Natural killer cell (primary cell): ENCODE results near the gene DISC1. TPM values are rescaled to one million over a fixed set of nuclear protein-coding genes. Genes with fewer than 3 reads are reported as not detected.

ENCODE experiments used
- ATAC-seq, 3 donors: fragments of 150-1000 bp in 2 of 3; fragments of 200-7000 bp in 1 of 3; cut with Tn5 transposase; 1 replicate in 1 of 3; 2 replicates in 2 of 3; pipeline ENCODE4 v1.10.0; 2021; ENCODE audit warnings: mild to moderate bottlenecking in 2 of 3, moderate library complexity in 2 of 3
- DNase-seq, 2 donors: peaks; one replicate each; pipeline versions ENCODE4 v3.0.0 to v3.0.0-alpha.2; 2013 to 2021; ENCODE audit warnings: mixed read lengths in 1 of 2
- H3K27ac ChIP-seq: one replicate; pipeline ENCODE4 v1.5.1; 2013; ENCODE audit warnings: mild to moderate bottlenecking, low read length
- H3K27me3 ChIP-seq: one replicate; pipeline ENCODE4 v1.6.1; 2013; ENCODE audit warnings: low read length; ENCODE audit not compliant: control insufficient read depth, insufficient read depth
- H3K36me3 ChIP-seq: one replicate; pipeline ENCODE4 v1.6.1; 2013; ENCODE audit warnings: low read length; ENCODE audit not compliant: control insufficient read depth, insufficient read depth
- H3K4me1 ChIP-seq: one replicate; pipeline ENCODE4 v1.6.1; 2013; ENCODE audit warnings: low read length; ENCODE audit not compliant: control insufficient read depth, insufficient read depth
- H3K4me3 ChIP-seq: one replicate; pipeline ENCODE4 v1.5.1; 2013; ENCODE audit warnings: low read length
- H3K9me3 ChIP-seq: one replicate; pipeline ENCODE4 v1.6.1; 2013; ENCODE audit warnings: low read length; ENCODE audit not compliant: control insufficient read depth, insufficient read depth
- H3K27ac Mint-ChIP-seq, 2 donors: one replicate each; pipeline ENCODE4 v1.8.0; 2022; ENCODE audit warnings: mild to moderate bottlenecking in 2 of 2, mixed read lengths in 2 of 2, moderate library complexity in 1 of 2
- H3K27me3 Mint-ChIP-seq, 2 donors: one replicate each; pipeline ENCODE4 v1.8.0; 2022; ENCODE audit warnings: low read depth in 2 of 2, mixed read lengths in 2 of 2
- H3K36me3 Mint-ChIP-seq: one replicate; pipeline ENCODE4 v1.8.0; 2022; ENCODE audit warnings: mixed read lengths
- H3K4me1 Mint-ChIP-seq, 2 donors: one replicate each; pipeline ENCODE4 v1.8.0; 2022; ENCODE audit warnings: mixed read lengths in 2 of 2
- H3K4me3 Mint-ChIP-seq: one replicate; pipeline ENCODE4 v1.8.0; 2022; ENCODE audit warnings: mild to moderate bottlenecking, moderate library complexity, mixed read lengths
- H3K9me3 Mint-ChIP-seq, 2 donors: one replicate each; pipeline ENCODE4 v1.8.0; 2022; ENCODE audit warnings: mixed read lengths in 2 of 2
- WGBS: methylation state at CpG from one replicate; pipeline ENCODE4 v1.1.7; 2013; ENCODE audit warnings: missing lambda C conversion rate; ENCODE audit not compliant: insufficient coverage; 5-methylcytosine and 5-hydroxymethylcytosine counted together
- intact Hi-C: fragments of 100-400 bp; cut with micrococcal nuclease; formaldehyde crosslinking; loops from one replicate; pipeline ENCODE4 v1.14.2; 2022
- total RNA-seq, 4 donors: library from RNA; stranded (reverse); fragments of 120-200 nt in 1 of 4; gene quantifications; one replicate each; pipeline versions ENCODE4 v1.2.3 to v1.2.4, GENCODE V29; 2013 to 2022
- TF ChIP-seq, protein P1 (sequence below): fragments of 200-600 bp; IDR thresholded peaks from one replicate; pipeline ENCODE4 v1.8.0; 2022; ENCODE audit warnings: antibody characterized with exemption

DISC1 gene
- total RNA-seq, 3 donors from 2014 or later (not counting 1 experiment from before 2014, with no cell fraction given): 5.9 to 10.7 (median 9.7) TPM

DNA sequence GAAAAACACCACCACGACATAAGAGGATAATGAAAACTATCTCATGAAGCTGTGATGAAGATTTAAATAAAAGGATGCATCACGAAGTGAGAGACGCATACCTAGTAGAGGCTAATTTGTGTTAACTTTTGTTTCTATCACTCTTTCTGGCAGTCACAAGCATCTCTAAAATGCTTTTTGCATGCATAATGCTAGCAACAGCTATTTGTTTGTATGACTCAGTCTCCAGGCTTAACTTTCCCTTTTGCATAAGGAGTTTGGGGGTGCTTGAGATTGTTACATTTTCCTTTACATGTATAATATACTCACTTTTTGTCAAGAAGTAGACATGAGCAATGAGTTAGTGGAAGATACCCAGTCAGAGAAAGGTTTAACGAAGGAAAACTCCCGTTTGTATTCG is 385.4 kb downstream of the DISC1 start:
- 97% methylated on average over 5 of the region's 6 CpGs for WGBS
- Histone ChIP-seq H3K9me3 (no peaks in the 10 kb centered on the region), H3K27me3 (no peaks in the 10 kb centered on the region), H3K36me3 (no peaks in the 10 kb centered on the region), H3K4me1 (no peaks in the 10 kb centered on the region), H3K27ac (no peak overlapping the region), H3K4me3 (no peak overlapping the region)
- H3K9me3 Mint-ChIP-seq: no peaks in the 10 kb centered on the region
- TF ChIP-seq, protein P1, sequence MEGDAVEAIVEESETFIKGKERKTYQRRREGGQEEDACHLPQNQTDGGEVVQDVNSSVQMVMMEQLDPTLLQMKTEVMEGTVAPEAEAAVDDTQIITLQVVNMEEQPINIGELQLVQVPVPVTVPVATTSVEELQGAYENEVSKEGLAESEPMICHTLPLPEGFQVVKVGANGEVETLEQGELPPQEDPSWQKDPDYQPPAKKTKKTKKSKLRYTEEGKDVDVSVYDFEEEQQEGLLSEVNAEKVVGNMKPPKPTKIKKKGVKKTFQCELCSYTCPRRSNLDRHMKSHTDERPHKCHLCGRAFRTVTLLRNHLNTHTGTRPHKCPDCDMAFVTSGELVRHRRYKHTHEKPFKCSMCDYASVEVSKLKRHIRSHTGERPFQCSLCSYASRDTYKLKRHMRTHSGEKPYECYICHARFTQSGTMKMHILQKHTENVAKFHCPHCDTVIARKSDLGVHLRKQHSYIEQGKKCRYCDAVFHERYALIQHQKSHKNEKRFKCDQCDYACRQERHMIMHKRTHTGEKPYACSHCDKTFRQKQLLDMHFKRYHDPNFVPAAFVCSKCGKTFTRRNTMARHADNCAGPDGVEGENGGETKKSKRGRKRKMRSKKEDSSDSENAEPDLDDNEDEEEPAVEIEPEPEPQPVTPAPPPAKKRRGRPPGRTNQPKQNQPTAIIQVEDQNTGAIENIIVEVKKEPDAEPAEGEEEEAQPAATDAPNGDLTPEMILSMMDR: no peak
- H3K4me3 Mint-ChIP-seq: no peak overlapping the region
- DNase-seq: no peak
- no peak overlapping the region for H3K27ac Mint-ChIP-seq
- H3K4me1 Mint-ChIP-seq: no peaks in the 10 kb centered on the region
- intact Hi-C loops: no loop called here
- ATAC-seq: no peak
- no peaks in the 10 kb centered on the region for H3K36me3 Mint-ChIP-seq
- no peaks in the 10 kb centered on the region for H3K27me3 Mint-ChIP-seq

GRCh38 chr1:232012773-232013386 is 386.3 kb downstream of the DISC1 start:
- no peak for DNase-seq
- no peaks in the 10 kb centered on the region for H3K9me3 ChIP-seq
- no peaks in the 10 kb centered on the region for H3K36me3 Mint-ChIP-seq
- no peaks in the 10 kb centered on the region for H3K27me3 ChIP-seq
- no peak overlapping the region for H3K4me3 Mint-ChIP-seq
- no peaks in the 10 kb centered on the region for H3K36me3 ChIP-seq
- no peak overlapping the region for H3K27ac ChIP-seq
- intact Hi-C loops: no loop called here
- no peaks in the 10 kb centered on the region for H3K4me1 ChIP-seq
- no peak overlapping the region for H3K27ac Mint-ChIP-seq
- no peaks in the 10 kb centered on the region for H3K4me1 Mint-ChIP-seq
- H3K4me3 ChIP-seq: no peak overlapping the region
- no peaks in the 10 kb centered on the region for H3K9me3 Mint-ChIP-seq
- TF ChIP-seq, protein P1: no peak
- H3K27me3 Mint-ChIP-seq: no peaks in the 10 kb centered on the region
- WGBS: 78% methylated on average over 10 of the region's 10 CpGs
- no peak for ATAC-seq

DNA sequence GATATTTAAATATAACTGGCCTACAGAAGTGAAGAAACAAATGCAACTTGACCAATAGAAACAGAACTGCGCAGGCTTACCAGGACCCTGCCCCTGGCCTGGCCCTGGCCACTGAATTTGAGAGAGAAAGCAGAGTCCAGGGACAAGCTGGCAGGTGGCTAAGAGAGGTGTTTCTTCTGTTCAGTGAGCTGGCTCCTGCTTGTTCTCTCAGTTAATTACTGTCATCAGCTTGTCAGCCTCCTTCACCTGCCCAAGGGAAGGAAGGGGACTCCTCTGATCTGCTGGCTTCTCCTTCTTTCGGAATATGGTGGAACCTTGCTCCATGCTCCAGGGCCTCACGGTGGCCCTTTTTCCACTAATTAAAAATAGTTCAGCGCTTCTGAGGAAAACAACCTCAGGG is 388.4 kb downstream of the DISC1 start:
- H3K9me3 Mint-ChIP-seq: no peaks in the 10 kb centered on the region
- H3K27me3 Mint-ChIP-seq: no peaks in the 10 kb centered on the region
- intact Hi-C loops: no loop called here
- Histone ChIP-seq H3K9me3 (no peaks in the 10 kb centered on the region), H3K27me3 (no peaks in the 10 kb centered on the region), H3K4me3 (no peak overlapping the region), H3K36me3 (no peaks in the 10 kb centered on the region), H3K27ac (no peak overlapping the region), H3K4me1 (no peaks in the 10 kb centered on the region)
- no peak overlapping the region for H3K4me3 Mint-ChIP-seq
- TF ChIP-seq, protein P1: no peak
- H3K4me1 Mint-ChIP-seq: no peaks in the 10 kb centered on the region
- no peak overlapping the region for H3K27ac Mint-ChIP-seq
- WGBS: 92% methylated on average over 4 of the region's 4 CpGs
- no peak for DNase-seq
- no peak for ATAC-seq
- no peaks in the 10 kb centered on the region for H3K36me3 Mint-ChIP-seq

GRCh38 chr1:232016616-232017015 is 390.0 kb downstream of the DISC1 start:
- Histone ChIP-seq H3K27me3 (no peaks in the 10 kb centered on the region), H3K4me3 (no peak overlapping the region), H3K36me3 (no peaks in the 10 kb centered on the region), H3K27ac (no peak overlapping the region), H3K9me3 (no peaks in the 10 kb centered on the region), H3K4me1 (no peaks in the 10 kb centered on the region)
- no peaks in the 10 kb centered on the region for H3K27me3 Mint-ChIP-seq
- intact Hi-C loops: no loop called here
- TF ChIP-seq, protein P1: no peak
- no peaks in the 10 kb centered on the region for H3K4me1 Mint-ChIP-seq
- no peak overlapping the region for H3K4me3 Mint-ChIP-seq
- ATAC-seq (no peak), DNase-seq (no peak)
- no peaks in the 10 kb centered on the region for H3K36me3 Mint-ChIP-seq
- 89% methylated on average over 1 of the region's 7 CpGs for WGBS
- H3K9me3 Mint-ChIP-seq: no peaks in the 10 kb centered on the region
- no peak overlapping the region for H3K27ac Mint-ChIP-seq
